Measurements from ENCODE around the gene LTK. TPM values are rescaled to one million over a fixed set of nuclear protein-coding genes. Genes with fewer than 3 reads are reported as not detected.

The LTK gene
- total RNA-seq, 1 donor from 2014 or later = 7.9 TPM

GRCh38 chr15:41489641-41490040, 24.0 kb downstream of the LTK start:
- TF ChIP-seq, protein P1, sequence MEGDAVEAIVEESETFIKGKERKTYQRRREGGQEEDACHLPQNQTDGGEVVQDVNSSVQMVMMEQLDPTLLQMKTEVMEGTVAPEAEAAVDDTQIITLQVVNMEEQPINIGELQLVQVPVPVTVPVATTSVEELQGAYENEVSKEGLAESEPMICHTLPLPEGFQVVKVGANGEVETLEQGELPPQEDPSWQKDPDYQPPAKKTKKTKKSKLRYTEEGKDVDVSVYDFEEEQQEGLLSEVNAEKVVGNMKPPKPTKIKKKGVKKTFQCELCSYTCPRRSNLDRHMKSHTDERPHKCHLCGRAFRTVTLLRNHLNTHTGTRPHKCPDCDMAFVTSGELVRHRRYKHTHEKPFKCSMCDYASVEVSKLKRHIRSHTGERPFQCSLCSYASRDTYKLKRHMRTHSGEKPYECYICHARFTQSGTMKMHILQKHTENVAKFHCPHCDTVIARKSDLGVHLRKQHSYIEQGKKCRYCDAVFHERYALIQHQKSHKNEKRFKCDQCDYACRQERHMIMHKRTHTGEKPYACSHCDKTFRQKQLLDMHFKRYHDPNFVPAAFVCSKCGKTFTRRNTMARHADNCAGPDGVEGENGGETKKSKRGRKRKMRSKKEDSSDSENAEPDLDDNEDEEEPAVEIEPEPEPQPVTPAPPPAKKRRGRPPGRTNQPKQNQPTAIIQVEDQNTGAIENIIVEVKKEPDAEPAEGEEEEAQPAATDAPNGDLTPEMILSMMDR (IDR thresholded peaks at IDR 0.05; ENCODE audit: insufficient read depth, low read length, poor library complexity, severe bottlenecking) = no peak
- Histone ChIP-seq H3K4me3 (ENCODE audit: low read depth, low read length) (no peak overlapping the region), H3K27me3 (ENCODE audit: control insufficient read depth, insufficient read depth, low read length) (peaks cover 13% of the 10 kb centered on the region), H3K36me3 (ENCODE audit: control insufficient read depth, insufficient read depth, low read length) (no peaks in the 10 kb centered on the region)
- DNase-seq (ENCODE audit: low read depth) = no peak

DNA sequence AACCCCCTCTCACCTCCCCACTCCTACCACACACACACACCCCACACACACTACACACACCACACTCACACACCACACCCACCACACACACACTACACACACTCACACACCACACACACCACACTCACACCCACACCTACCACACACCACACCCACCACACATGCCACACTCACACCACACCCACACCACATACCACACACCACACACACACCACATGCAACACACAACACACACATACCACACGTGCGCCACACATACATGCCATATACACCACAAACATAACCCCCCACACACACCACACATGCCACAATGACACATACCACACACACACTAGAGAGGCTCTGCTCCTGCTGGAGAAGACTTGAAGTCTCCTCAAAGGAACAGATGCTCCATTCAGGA, 25.8 kb downstream of the LTK start:
- Histone ChIP-seq H3K27me3 (ENCODE audit: control insufficient read depth, insufficient read depth, low read length) (no peaks in the 10 kb centered on the region), H3K4me3 (ENCODE audit: low read depth, low read length) (no peak overlapping the region), H3K36me3 (ENCODE audit: control insufficient read depth, insufficient read depth, low read length) (no peaks in the 10 kb centered on the region)
- TF ChIP-seq, protein P1 (IDR thresholded peaks at IDR 0.05; ENCODE audit: insufficient read depth, low read length, poor library complexity, severe bottlenecking) = no peak
- DNase-seq (ENCODE audit: low read depth) = no peak

DNA sequence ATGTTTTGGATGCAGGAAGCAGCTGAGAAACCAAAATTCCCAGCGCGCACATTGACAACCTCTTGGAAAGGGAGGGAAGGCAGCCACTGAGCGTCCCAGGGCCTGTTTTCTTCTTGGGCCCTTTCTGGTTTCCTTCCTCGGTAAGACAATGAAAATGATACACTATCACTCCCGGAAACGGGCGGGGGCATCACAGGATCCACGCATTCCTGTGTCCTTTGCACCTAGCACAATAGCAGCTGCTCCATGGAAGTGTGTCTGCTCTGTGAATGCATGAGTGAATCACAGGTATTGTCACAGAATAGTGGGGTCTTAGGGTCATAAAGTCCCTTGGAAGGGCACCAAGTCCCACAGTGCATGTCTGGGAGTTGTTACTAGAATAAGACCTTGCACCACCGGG, 26.2 kb downstream of the LTK start:
- Histone ChIP-seq H3K4me3 (ENCODE audit: low read depth, low read length) (no peak overlapping the region), H3K27me3 (ENCODE audit: control insufficient read depth, insufficient read depth, low read length) (no peaks in the 10 kb centered on the region), H3K36me3 (ENCODE audit: control insufficient read depth, insufficient read depth, low read length) (no peaks in the 10 kb centered on the region)
- DNase-seq (ENCODE audit: low read depth) = no peak
- TF ChIP-seq, protein P1 (IDR thresholded peaks at IDR 0.05; ENCODE audit: insufficient read depth, low read length, poor library complexity, severe bottlenecking) = no peak

- Histone ChIP-seq H3K27me3 (ENCODE audit: control insufficient read depth, insufficient read depth, low read length) (no peaks in the 10 kb centered on the region), H3K4me3 (ENCODE audit: low read depth, low read length) (no peak overlapping the region), H3K36me3 (ENCODE audit: control insufficient read depth, insufficient read depth, low read length) (no peaks in the 10 kb centered on the region)
- no peak for DNase-seq (ENCODE audit: low read depth)
- TF ChIP-seq, protein P1 (IDR thresholded peaks at IDR 0.05; ENCODE audit: insufficient read depth, low read length, poor library complexity, severe bottlenecking) = no peak
Observed at GRCh38 chr15:41486286-41486685, 27.3 kb downstream of the LTK start.

DNA sequence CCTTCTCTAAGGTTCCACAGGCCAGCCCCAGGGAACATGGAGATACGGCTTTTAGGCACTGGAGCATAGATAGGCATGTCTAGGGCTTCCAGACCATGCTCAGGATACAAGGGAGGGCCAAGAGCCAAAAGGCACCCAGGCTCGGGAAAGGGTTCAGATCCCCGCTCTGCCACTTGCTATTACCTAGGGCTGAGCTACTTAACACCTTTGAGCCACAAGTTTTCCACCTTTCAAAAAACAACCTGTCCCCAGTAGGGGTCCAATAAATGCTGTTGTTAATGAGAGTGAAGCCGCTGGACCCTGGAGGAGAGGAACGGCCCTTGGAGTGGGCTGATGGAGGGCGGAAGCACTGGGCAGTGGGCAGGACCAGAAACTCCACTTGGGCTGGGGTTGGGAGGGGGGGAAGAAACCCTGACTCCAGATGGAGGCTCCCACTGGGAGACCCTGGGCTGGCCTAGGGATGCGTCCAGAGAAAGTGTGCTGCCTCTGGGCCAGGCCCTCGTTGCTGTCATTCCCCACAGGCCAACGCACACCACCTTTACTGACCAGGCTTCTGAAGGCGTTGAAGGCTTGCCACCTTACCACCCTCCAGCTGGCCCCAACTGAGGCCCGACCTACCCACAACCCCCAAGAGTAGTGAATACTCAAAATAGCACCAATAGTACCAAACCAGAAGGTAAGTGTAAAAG, 28.5 kb downstream of the LTK start:
- no peak for DNase-seq (ENCODE audit: low read depth)
- TF ChIP-seq, protein P1 (IDR thresholded peaks at IDR 0.05; ENCODE audit: insufficient read depth, low read length, poor library complexity, severe bottlenecking) = no peak
- Histone ChIP-seq H3K36me3 (ENCODE audit: control insufficient read depth, insufficient read depth, low read length) (no peaks in the 10 kb centered on the region), H3K27me3 (ENCODE audit: control insufficient read depth, insufficient read depth, low read length) (no peaks in the 10 kb centered on the region), H3K4me3 (ENCODE audit: low read depth, low read length) (no peak overlapping the region)

DNA sequence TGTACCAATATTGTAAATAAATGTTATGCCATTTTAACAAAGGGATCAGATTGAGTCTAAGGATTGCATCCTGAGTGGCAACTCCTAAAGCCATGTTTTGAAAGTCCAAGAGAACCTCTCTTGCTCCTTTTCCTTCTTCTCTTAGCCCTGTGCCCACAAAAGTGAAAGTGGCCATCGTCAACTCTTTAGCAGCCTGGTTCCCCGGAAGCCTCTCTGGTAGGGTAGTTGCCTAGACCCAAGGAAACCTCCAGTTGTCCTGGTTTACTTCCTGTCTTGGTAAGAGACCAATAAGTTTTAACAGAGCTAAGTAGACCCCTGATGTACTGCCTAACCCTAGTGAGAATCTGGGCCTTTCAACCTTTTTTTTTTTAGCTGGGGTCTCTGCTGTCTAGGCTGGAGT, 30.1 kb downstream of the LTK start:
- TF ChIP-seq, protein P1 (IDR thresholded peaks at IDR 0.05; ENCODE audit: insufficient read depth, low read length, poor library complexity, severe bottlenecking) = no peak
- Histone ChIP-seq H3K4me3 (ENCODE audit: low read depth, low read length) (no peak overlapping the region), H3K36me3 (ENCODE audit: control insufficient read depth, insufficient read depth, low read length) (no peaks in the 10 kb centered on the region), H3K27me3 (ENCODE audit: control insufficient read depth, insufficient read depth, low read length) (no peaks in the 10 kb centered on the region)
- no peak for DNase-seq (ENCODE audit: low read depth)
